ENCODE results near the gene ZNF500. TPM values are rescaled to one million over a fixed set of nuclear protein-coding genes. Genes with fewer than 3 reads are reported as not detected.

Gene ZNF500
- total RNA-seq, 1 donor from 2014 or later, result 5.8 TPM

GRCh38 chr16:4728676-4729075, 38.3 kb downstream of the ZNF500 start:
- Histone ChIP-seq H3K4me3 (ENCODE audit: low read depth, low read length) (no peak overlapping the region), H3K36me3 (ENCODE audit: control insufficient read depth, insufficient read depth, low read length) (peaks cover 15% of the 10 kb centered on the region), H3K27me3 (ENCODE audit: control insufficient read depth, insufficient read depth, low read length) (no peaks in the 10 kb centered on the region)
- TF ChIP-seq CTCF (IDR thresholded peaks at IDR 0.05; ENCODE audit: insufficient read depth, low read length, severe bottlenecking), result no peak
- no peak for FAIRE-seq
- no peak for DNase-seq (ENCODE audit: low read depth)

- no peak overlapping the region for H3K4me3 ChIP-seq (ENCODE audit: low read depth, low read length)
- DNase-seq (ENCODE audit: low read depth), result no peak
- no peak for FAIRE-seq
- peaks cover 15% of the 10 kb centered on the region for H3K36me3 ChIP-seq (ENCODE audit: control insufficient read depth, insufficient read depth, low read length)
- TF ChIP-seq CTCF (IDR thresholded peaks at IDR 0.05; ENCODE audit: insufficient read depth, low read length, severe bottlenecking), result no peak
- no peaks in the 10 kb centered on the region for H3K27me3 ChIP-seq (ENCODE audit: control insufficient read depth, insufficient read depth, low read length)
These were observed 40.3 kb downstream of the ZNF500 start for GRCh38 chr16:4726616-4727015.

- Histone ChIP-seq H3K27me3 (ENCODE audit: control insufficient read depth, insufficient read depth, low read length) (no peaks in the 10 kb centered on the region), H3K36me3 (ENCODE audit: control insufficient read depth, insufficient read depth, low read length) (peaks cover 11% of the 10 kb centered on the region), H3K4me3 (ENCODE audit: low read depth, low read length) (no peak overlapping the region)
- FAIRE-seq (peak; percentile 81), DNase-seq (ENCODE audit: low read depth) (no peak)
- no peak for TF ChIP-seq CTCF (IDR thresholded peaks at IDR 0.05; ENCODE audit: insufficient read depth, low read length, severe bottlenecking)
These were observed 42.2 kb downstream of the ZNF500 start for GRCh38 chr16:4724661-4725270.

DNA sequence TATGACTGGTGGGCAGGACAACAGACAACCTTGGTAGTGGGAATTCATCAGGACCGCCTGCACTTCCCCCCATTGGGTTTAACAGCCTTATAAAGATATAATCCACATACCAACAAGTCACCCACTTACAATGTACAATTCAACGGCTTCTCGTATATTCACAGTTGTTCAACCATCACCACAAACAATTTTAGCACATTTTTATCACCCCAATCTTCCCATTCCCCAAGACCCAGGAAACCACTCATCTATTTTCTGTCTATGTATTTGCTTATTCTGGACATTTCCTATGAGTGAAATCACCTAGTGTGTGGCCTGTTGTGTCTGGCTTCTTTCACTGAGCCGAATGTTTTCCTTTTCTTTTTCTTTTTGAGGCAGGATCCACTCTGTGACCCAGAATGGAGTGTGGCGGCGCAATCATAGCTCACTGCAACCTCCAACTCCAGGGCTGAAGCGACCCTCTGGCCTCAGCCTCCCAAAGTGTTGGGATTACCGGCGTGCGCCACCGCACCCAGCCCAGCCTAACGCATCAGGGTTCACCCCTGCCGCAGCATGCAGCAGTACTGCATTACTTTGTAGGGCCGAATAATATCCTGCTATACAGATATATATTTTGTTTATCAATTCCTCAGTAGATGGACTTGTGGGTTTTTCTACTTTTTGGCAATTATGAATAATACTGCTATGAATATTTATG, 43.7 kb downstream of the ZNF500 start:
- DNase-seq (ENCODE audit: low read depth), result no peak
- Histone ChIP-seq H3K4me3 (ENCODE audit: low read depth, low read length) (no peak overlapping the region), H3K27me3 (ENCODE audit: control insufficient read depth, insufficient read depth, low read length) (no peaks in the 10 kb centered on the region), H3K36me3 (ENCODE audit: control insufficient read depth, insufficient read depth, low read length) (peaks cover 9% of the 10 kb centered on the region)
- FAIRE-seq, result no peak
- no peak for TF ChIP-seq CTCF (IDR thresholded peaks at IDR 0.05; ENCODE audit: insufficient read depth, low read length, severe bottlenecking)

GRCh38 chr16:4718466-4718865, 48.5 kb downstream of the ZNF500 start:
- H3K27me3 ChIP-seq (ENCODE audit: control insufficient read depth, insufficient read depth, low read length), result no peaks in the 10 kb centered on the region

More at GRCh38 chr16:4718466-4718865, 48.5 kb downstream of the ZNF500 start:
- Histone ChIP-seq H3K4me3 (ENCODE audit: low read depth, low read length) (no peak overlapping the region), H3K36me3 (ENCODE audit: control insufficient read depth, insufficient read depth, low read length) (peaks cover 5% of the 10 kb centered on the region)
- FAIRE-seq (no peak), DNase-seq (ENCODE audit: low read depth) (no peak)
- TF ChIP-seq CTCF (IDR thresholded peaks at IDR 0.05; ENCODE audit: insufficient read depth, low read length, severe bottlenecking), result no peak

Data from bronchial epithelial cell (primary cell).